ENCODE measurements around the gene GLT1D1.

DNA sequence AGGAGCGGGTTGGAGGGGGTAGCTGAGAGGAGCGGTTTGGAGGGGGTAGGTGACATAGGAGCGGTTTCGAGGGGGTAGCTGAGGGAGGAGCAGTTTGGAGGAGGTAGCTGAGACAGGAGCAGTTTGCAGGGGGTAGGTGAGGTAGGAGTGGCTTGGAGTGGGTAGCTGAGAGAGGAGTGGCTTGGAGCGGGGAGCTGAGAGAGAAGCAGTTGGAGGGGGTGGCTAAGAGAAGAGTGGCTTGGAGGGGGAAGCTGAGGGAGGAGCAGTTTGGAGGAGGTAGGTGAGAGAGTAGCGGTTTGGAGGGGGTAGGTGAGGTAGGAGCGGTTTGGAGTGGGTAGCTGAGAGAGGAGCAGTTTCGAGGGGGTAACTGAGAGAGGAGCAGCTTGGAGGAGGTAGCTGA lies 152.1 kb downstream of the GLT1D1 start:
- TF ChIP-seq, protein P1, sequence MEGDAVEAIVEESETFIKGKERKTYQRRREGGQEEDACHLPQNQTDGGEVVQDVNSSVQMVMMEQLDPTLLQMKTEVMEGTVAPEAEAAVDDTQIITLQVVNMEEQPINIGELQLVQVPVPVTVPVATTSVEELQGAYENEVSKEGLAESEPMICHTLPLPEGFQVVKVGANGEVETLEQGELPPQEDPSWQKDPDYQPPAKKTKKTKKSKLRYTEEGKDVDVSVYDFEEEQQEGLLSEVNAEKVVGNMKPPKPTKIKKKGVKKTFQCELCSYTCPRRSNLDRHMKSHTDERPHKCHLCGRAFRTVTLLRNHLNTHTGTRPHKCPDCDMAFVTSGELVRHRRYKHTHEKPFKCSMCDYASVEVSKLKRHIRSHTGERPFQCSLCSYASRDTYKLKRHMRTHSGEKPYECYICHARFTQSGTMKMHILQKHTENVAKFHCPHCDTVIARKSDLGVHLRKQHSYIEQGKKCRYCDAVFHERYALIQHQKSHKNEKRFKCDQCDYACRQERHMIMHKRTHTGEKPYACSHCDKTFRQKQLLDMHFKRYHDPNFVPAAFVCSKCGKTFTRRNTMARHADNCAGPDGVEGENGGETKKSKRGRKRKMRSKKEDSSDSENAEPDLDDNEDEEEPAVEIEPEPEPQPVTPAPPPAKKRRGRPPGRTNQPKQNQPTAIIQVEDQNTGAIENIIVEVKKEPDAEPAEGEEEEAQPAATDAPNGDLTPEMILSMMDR (conservative IDR thresholded peaks at IDR 0.05; ENCODE audit: low read length): no peak
- TF ChIP-seq EZH2phosphoT487 (IDR thresholded peaks at IDR 0.05; ENCODE audit: borderline replicate concordance, low read depth, low read length): no peak
